Right ventricle myocardium inferior (tissue), 1 donor: ENCODE results near the gene RRAS. TPM values are rescaled to one million over a fixed set of nuclear protein-coding genes. Genes with fewer than 3 reads are reported as not detected.

Experiments
- ATAC-seq: fragments of 200-7000 bp; cut with Tn5 transposase; one replicate; pipeline ENCODE4 v1.9.1; 2020; ENCODE audit warnings: mild to moderate bottlenecking, moderate library complexity
- DNase-seq: peaks from one replicate; pipeline ENCODE4 v3.0.0; 2021; ENCODE audit errors: missing footprints
- intact Hi-C: fragments of 100-400 bp; cut with DNase I; formaldehyde crosslinking; loops from one replicate; pipeline ENCODE4 v1.11.0; 2022
- total RNA-seq: library from RNA; stranded (reverse); fragmentation: NEBNext Ultra II Directional; extraction: Animal tissue kit (Norgen Biotek cat#: 25700); gene quantifications from one replicate; pipeline ENCODE4 v1.2.1, GENCODE V29; 2021
- donor health status: DM: no; HTN: yes; CAD: no; lungs with severe emphysema.

Gene RRAS
- total RNA-seq, 1 donor from 2014 or later: 120 TPM

GRCh38 chr19:49614096-49614833 is 25.7 kb downstream of the RRAS start:
- no peak for DNase-seq

GRCh38 chr19:49613374-49613773 is 26.6 kb downstream of the RRAS start:
- intact Hi-C loops: no loop called here
- ATAC-seq (no peak), DNase-seq (no peak)

More at GRCh38 chr19:49614096-49614833, 25.7 kb downstream of the RRAS start:
- ATAC-seq: no peak
- intact Hi-C loops: no loop called here

- DNase-seq: no peak
- ATAC-seq: no peak
- intact Hi-C loops: no loop called here
These were observed 30.3 kb downstream of the RRAS start for GRCh38 chr19:49609499-49610092.

- DNase-seq (no peak), ATAC-seq (no peak)
- intact Hi-C loops: no loop called here
These were observed 34.3 kb downstream of the RRAS start for GRCh38 chr19:49605605-49606004.

- intact Hi-C loops: no loop called here
- no peak for DNase-seq
- ATAC-seq: no peak
These were observed 37.1 kb downstream of the RRAS start for GRCh38 chr19:49602806-49603205.

GRCh38 chr19:49601482-49602038 is 38.4 kb downstream of the RRAS start:
- DNase-seq (no peak), ATAC-seq (no peak)
- intact Hi-C loops: no loop called here

GRCh38 chr19:49599378-49600295 is 40.3 kb downstream of the RRAS start:
- ATAC-seq (no peak), DNase-seq (no peak)
- intact Hi-C loops: no loop called here

GRCh38 chr19:49597703-49597974 is 42.3 kb downstream of the RRAS start:
- no peak for DNase-seq
- intact Hi-C loops: no loop called here
- ATAC-seq: no peak

GRCh38 chr19:49596954-49597702 is 42.8 kb downstream of the RRAS start:
- intact Hi-C loops: no loop called here
- ATAC-seq (no peak), DNase-seq (no peak)

GRCh38 chr19:49596407-49596806 is 43.5 kb downstream of the RRAS start:
- intact Hi-C loops: no loop called here
- ATAC-seq: no peak
- DNase-seq: no peak

- intact Hi-C loops: no loop called here
- ATAC-seq (no peak), DNase-seq (no peak)
These were observed 44.0 kb downstream of the RRAS start for GRCh38 chr19:49595819-49596404.

GRCh38 chr19:49594993-49595818 is 44.7 kb downstream of the RRAS start:
- DNase-seq (no peak), ATAC-seq (no peak)
- intact Hi-C loops: loop anchor here (5.0 kb wide), 1 partner anchor 77 kb away; no protein-coding TSS in a partner anchor

GRCh38 chr19:49594157-49594992 is 45.6 kb downstream of the RRAS start:
- DNase-seq: no peak
- intact Hi-C loops: loop anchor here (5.0 kb wide), 1 partner anchor 78 kb away; no protein-coding TSS in a partner anchor
- ATAC-seq: no peak

GRCh38 chr19:49593233-49594113 is 46.5 kb downstream of the RRAS start:
- intact Hi-C loops: loop anchor here (5.0 kb wide), 1 partner anchor 79 kb away; no protein-coding TSS in a partner anchor
- peak; percentile 63 for ATAC-seq
- peak; percentile 95 for DNase-seq

GRCh38 chr19:49592486-49593232 is 47.3 kb downstream of the RRAS start:
- ATAC-seq (no peak), DNase-seq (no peak)
- intact Hi-C loops: loop anchor here (5.0 kb wide), 1 partner anchor 80 kb away; no protein-coding TSS in a partner anchor
